Gastrocnemius medialis (tissue), 4 donors: ENCODE measurements around the gene TRAPPC5.

ENCODE experiments used
- POLR2A ChIP-seq, 2 donors: fragments of 450-650 bp; IDR thresholded peaks; one replicate each; pipeline ENCODE4 v1.6.1; 2017; ENCODE audit warnings: antibody characterized with exemption in 2 of 2, mild to moderate bottlenecking in 2 of 2, moderate library complexity in 2 of 2
- TF ChIP-seq, protein P1 (sequence below), 5 experiments: fragments of 450-650 bp in 3 of 5; fragments of 200-600 bp in 2 of 5; sonication (generic) in 2 of 5; IDR thresholded peaks in 4 of 5; conservative IDR thresholded peaks in 1 of 5; 1 replicate in 4 of 5; 2 replicates in 1 of 5; pipeline ENCODE4 v1.5.1; 2016 to 2019; ENCODE audit warnings: antibody characterized with exemption in 5 of 5, mild to moderate bottlenecking in 3 of 5, moderate library complexity in 3 of 5

DNA sequence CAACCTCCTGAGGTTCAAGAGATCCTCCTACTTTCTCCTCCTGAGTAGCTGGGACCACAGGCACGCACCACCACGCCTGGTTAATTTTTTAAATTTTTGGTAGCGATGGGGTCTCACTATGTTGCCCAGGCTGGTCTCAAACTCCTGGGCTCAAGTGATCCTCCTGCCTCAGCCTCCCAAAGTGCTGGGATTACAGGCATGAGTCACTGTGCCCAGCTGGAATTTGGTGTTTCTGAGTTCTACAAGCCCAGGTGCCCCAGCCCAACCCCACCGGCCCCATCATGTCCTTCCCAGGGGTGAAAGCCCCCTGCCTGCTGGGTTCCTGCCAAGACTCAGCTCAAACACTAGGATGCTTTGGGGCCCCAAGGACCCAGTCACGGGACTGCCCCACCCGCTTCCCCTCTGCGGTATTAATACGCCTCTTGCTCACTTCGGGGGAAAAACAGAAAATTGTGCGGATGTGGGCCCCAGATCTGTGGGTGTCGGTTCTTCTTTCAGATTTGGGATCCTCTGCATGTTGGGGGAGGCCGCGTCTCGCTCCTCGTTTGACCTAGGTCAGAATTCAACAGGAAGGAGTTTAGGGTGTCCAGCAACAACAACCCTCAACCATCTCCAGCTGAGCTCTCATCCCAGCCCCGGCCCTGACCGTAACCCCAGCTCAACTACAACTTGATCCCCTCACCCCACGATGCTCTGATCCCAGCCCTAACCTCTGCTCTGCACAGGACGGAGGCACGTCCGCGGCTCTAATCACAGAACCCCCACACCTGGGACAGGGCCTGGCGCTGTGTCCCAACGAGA, 25.0 kb downstream of the TRAPPC5 start:
- TF ChIP-seq, protein P1, sequence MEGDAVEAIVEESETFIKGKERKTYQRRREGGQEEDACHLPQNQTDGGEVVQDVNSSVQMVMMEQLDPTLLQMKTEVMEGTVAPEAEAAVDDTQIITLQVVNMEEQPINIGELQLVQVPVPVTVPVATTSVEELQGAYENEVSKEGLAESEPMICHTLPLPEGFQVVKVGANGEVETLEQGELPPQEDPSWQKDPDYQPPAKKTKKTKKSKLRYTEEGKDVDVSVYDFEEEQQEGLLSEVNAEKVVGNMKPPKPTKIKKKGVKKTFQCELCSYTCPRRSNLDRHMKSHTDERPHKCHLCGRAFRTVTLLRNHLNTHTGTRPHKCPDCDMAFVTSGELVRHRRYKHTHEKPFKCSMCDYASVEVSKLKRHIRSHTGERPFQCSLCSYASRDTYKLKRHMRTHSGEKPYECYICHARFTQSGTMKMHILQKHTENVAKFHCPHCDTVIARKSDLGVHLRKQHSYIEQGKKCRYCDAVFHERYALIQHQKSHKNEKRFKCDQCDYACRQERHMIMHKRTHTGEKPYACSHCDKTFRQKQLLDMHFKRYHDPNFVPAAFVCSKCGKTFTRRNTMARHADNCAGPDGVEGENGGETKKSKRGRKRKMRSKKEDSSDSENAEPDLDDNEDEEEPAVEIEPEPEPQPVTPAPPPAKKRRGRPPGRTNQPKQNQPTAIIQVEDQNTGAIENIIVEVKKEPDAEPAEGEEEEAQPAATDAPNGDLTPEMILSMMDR (IDR thresholded peaks at IDR 0.05 in 4 of 5, conservative IDR thresholded peaks at IDR 0.05 in 1 of 5) = no peak
- no peak for TF ChIP-seq POLR2A (IDR thresholded peaks at IDR 0.05)
